ENCODE results near the gene PYCR2.

PYCR2 gene

DNA sequence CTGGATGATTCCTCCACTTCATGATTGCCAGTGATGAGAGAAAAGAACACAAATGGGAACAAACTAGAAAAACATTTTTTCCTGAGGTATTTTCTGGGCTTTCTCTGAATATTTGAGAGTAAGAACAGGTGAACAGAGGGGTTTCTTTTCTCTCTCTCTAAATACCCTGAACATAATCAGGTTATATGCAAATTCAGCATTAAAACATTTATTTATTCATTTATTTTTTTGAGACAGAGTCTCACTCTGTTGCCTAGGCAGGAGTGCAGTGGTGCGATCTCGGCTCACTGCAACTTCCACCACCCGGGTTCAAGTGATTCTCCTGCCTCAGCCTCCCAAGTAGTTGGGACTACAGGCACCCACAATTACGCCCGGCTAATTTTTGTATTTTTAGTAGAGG, 22.8 kb upstream of the PYCR2 start:
- no peak overlapping the region for H3K4me3 ChIP-seq (ENCODE audit: low read length)
- no peak for DNase-seq (ENCODE audit: low read depth)
- TF ChIP-seq, protein P1, sequence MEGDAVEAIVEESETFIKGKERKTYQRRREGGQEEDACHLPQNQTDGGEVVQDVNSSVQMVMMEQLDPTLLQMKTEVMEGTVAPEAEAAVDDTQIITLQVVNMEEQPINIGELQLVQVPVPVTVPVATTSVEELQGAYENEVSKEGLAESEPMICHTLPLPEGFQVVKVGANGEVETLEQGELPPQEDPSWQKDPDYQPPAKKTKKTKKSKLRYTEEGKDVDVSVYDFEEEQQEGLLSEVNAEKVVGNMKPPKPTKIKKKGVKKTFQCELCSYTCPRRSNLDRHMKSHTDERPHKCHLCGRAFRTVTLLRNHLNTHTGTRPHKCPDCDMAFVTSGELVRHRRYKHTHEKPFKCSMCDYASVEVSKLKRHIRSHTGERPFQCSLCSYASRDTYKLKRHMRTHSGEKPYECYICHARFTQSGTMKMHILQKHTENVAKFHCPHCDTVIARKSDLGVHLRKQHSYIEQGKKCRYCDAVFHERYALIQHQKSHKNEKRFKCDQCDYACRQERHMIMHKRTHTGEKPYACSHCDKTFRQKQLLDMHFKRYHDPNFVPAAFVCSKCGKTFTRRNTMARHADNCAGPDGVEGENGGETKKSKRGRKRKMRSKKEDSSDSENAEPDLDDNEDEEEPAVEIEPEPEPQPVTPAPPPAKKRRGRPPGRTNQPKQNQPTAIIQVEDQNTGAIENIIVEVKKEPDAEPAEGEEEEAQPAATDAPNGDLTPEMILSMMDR (conservative IDR thresholded peaks at IDR 0.05; ENCODE audit: low read depth, low read length) = no peak

DNA sequence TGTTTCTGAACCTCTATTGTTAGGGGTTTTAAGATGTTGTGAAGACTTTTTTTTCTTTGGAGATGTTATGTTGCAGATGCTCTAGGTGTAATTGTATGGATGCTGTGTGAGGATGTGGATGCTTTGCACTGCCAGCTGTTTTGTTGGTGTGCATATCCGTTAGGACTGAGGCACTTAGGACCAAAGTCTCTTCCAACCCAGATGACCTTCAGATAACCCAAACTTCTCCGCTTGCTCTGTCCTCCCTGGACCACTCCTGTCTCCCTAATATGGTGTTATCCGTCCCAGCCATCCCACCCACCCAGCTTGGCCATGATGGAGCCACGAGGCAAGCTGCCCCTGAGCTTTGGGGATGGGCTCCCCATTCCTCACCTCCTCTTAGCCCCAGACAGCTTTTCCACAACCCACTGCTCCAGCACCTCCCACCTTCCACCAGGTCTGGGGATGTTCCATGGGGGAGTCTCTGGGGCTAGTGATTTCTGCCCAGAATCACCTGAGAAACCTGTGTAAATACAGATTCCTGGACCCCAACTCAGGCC, 22.1 kb upstream of the PYCR2 start:
- no peak overlapping the region for H3K4me3 ChIP-seq (ENCODE audit: low read length)
- TF ChIP-seq, protein P1 (conservative IDR thresholded peaks at IDR 0.05; ENCODE audit: low read depth, low read length) = no peak
- DNase-seq (ENCODE audit: low read depth) = no peak

DNA sequence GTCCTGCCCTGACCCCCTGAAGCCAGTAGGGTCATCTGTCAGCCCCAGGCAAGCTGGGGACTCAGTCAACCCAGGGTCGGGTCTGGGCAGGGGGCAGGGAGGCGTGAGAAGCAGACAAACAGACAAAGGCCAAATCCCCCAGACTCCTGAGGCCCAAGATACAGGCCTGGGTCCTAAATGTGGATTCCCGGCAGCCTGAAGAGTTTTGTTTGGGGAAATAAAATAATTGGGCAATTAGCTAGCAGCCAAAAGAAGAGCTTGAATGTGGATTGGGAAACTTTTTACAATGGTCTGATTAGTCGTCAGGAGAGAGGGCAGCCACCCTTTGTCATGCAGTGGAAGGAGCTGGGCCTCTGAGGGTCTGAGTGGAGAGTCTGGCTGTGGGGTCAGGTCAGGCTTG, 21.5 kb upstream of the PYCR2 start:
- TF ChIP-seq, protein P1 (conservative IDR thresholded peaks at IDR 0.05; ENCODE audit: low read depth, low read length) = no peak
- no peak for DNase-seq (ENCODE audit: low read depth)
- H3K4me3 ChIP-seq (ENCODE audit: low read length) = no peak overlapping the region

DNA sequence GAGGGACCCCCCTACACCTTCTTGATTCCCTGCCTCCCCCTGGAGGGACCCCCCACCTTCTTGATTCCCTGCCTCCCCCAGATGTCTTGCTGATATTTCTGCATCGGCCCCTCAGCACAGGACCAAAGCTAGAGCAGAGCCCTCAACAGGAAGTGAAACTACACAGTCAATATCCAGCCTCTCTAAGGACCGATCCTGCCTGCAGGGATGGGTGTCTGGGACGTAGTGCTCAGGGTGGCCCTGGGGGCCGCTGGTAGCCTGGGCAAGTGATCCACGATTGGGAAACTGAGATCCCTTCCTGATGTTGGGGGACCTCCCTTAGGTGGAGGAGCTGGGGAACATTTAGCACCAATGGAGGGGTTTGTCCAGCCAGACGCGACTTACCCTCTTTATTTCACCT, 20.9 kb upstream of the PYCR2 start:
- no peak overlapping the region for H3K4me3 ChIP-seq (ENCODE audit: low read length)
- DNase-seq (ENCODE audit: low read depth) = no peak
- TF ChIP-seq, protein P1 (conservative IDR thresholded peaks at IDR 0.05; ENCODE audit: low read depth, low read length) = no peak

DNA sequence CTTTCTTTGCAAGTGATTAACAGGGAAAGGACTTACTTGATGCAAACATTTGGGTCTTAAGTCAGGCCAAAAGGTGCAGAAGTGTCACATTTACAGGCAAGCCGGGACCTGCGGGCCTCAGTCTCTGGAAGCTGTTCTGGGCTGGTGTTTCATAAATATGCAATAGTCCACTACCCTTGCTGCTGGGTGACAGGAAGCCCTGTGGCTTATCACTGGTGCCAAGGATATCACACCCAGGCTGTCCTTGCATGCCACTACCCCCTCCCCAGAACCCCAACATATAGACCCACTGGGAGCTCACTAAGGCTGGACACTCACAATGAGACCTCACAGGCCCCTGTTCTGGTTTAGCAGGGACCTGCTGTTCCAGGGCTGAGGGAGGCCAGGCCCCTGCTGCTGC, 20.3 kb upstream of the PYCR2 start:
- no peak for DNase-seq (ENCODE audit: low read depth)
- H3K4me3 ChIP-seq (ENCODE audit: low read length) = no peak overlapping the region
- TF ChIP-seq, protein P1 (conservative IDR thresholded peaks at IDR 0.05; ENCODE audit: low read depth, low read length) = no peak

DNA sequence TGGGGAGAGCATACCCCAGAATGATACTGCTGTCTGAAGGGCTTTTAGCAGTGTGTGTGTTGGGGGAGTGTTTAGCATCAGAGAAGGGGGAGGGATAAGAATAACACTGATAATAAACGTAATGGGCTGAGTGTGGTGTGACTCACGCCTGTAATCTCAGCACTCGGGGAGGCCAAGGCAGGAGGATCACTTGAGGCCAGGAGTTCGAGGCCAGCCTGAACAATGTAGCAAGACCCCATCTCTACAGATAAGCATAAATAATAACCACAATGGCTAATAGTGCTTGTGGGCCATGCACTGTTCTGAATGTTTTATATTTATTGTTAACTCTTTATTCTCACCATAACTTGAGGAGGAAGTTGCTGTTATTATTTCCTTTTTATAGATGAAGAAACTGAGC, 19.5 kb upstream of the PYCR2 start:
- TF ChIP-seq, protein P1 (conservative IDR thresholded peaks at IDR 0.05; ENCODE audit: low read depth, low read length) = no peak
- no peak overlapping the region for H3K4me3 ChIP-seq (ENCODE audit: low read length)
- DNase-seq (ENCODE audit: low read depth) = no peak

DNA sequence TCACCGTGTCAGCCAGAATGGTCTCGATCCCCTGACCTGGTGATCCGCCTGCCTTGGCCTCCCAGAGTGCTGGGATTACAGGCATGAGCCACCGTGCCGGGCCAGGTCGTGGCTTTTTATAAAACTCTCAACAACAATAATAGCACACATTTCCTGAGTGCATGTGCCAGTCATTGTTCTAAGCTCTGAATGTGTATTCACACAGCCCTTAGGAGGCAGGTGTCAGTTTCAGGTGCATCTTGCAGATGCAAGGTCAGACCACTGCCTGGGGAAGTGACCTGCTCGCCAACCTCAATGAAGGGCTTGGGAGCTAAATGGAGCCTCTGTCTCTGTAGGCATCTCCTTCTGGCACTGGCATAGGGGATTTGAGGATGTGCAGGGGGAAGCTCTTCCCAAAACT, 18.5 kb upstream of the PYCR2 start:
- no peak overlapping the region for H3K4me3 ChIP-seq (ENCODE audit: low read length)
- DNase-seq (ENCODE audit: low read depth) = no peak
- TF ChIP-seq, protein P1 (conservative IDR thresholded peaks at IDR 0.05; ENCODE audit: low read depth, low read length) = no peak

All from retinal pigment epithelial cell (primary cell).